GM12878 (cell line): ENCODE data around the gene MMP27. TPM values are rescaled to one million over a fixed set of nuclear protein-coding genes. Genes with fewer than 3 reads are reported as not detected.
"Not testable (repeated sequence)": the region's sequence is repeated elsewhere in the genome, so short reads cannot be mapped to it uniquely, and the experiment has no call there.

ENCODE experiments used
- ATAC-seq: fragments of 200-7000 bp; cut with Tn5 transposase; 3 replicates; pipeline ENCODE4 v1.9.1; 2020; ENCODE audit warnings: mild to moderate bottlenecking, moderate library complexity
- BruUV-seq: library from RNA; stranded (reverse); fragments of 400-500 nt; replicated peaks from 2 replicates; lab custom pipeline; 2021; lab: Mats Ljungman, UMichigan
- CTCF ChIA-PET: fragments of 300-600 bp; sonication (Branson Sonifier 250); formaldehyde crosslinking; extraction: SDS; loops from one replicate; lab custom pipeline; 2021; ENCODE audit warnings: inconsistent platforms; lab: Yijun Ruan, JAX
- POLR2A ChIA-PET: fragments of 350-600 bp; formaldehyde crosslinking; extraction: SDS; loops from one replicate; lab custom pipeline; 2021; ENCODE audit warnings: inconsistent platforms; lab: Charles Lee
- RAD21 ChIA-PET: fragments of 300-600 bp; sonication (Branson Sonifier 250); formaldehyde crosslinking; loops from one replicate; lab custom pipeline; 2023; ENCODE audit warnings: antibody characterized with exemption; ENCODE audit not compliant: unreplicated experiment; lab: Charles Lee
- SMC1A ChIA-PET: fragments of 300-600 bp; sonication (Branson Sonifier 250); formaldehyde crosslinking; loops from one replicate; lab custom pipeline; 2023; ENCODE audit not compliant: unreplicated experiment, uncharacterized antibody; lab: Charles Lee
- DNase-seq: peaks from one replicate; pipeline ENCODE4 v3.0.0-alpha.2; 2011; ENCODE audit warnings: low read depth, low spot score
- FAIRE-seq: peaks from 3 replicates; lab custom pipeline; 2011; peaks lifted over from hg19 to GRCh38; lab: Jason Lieb, UNC
- H2AFZ ChIP-seq: 2 replicates; pipeline ENCODE4 v1.6.0; 2011; ENCODE audit warnings: low read depth, low read length, control low read depth; ENCODE audit not compliant: control insufficient read depth
- H3K27ac ChIP-seq: 2 replicates; pipeline ENCODE4 v1.5.1; 2011; ENCODE audit warnings: control low read depth; ENCODE audit not compliant: control insufficient read depth, insufficient read depth
- H3K27me3 ChIP-seq, 2 experiments: replicated peaks in 1 of 2; 2 replicates each; pipeline versions ENCODE4 v1.6.0 to v1.6.1; 2011; ENCODE audit warnings: low read length in 1 of 2; ENCODE audit not compliant: control insufficient read depth in 2 of 2, insufficient read depth in 2 of 2
- H3K36me3 ChIP-seq, 2 experiments: 2 replicates each; pipeline ENCODE4 v1.5.1; 2011; ENCODE audit warnings: low read length in 1 of 2; ENCODE audit not compliant: control insufficient read depth in 2 of 2, insufficient read depth in 2 of 2
- H3K4me1 ChIP-seq: 2 replicates; pipeline ENCODE4 v1.6.1; 2011; ENCODE audit warnings: mild to moderate bottlenecking, low read length, moderate library complexity, mixed read lengths; ENCODE audit not compliant: control insufficient read depth, insufficient read depth
- H3K4me2 ChIP-seq: 2 replicates; pipeline ENCODE4 v1.6.0; 2011; ENCODE audit warnings: control low read depth; ENCODE audit not compliant: control insufficient read depth, insufficient read depth
- H3K4me3 ChIP-seq: fragments of 200-600 bp; sonication (generic); 2 replicates; pipeline ENCODE4 v1.5.1; 2016
- H3K79me2 ChIP-seq: 2 replicates; pipeline ENCODE4 v1.6.0; 2011; ENCODE audit warnings: low read length; ENCODE audit not compliant: control insufficient read depth, insufficient read depth
- H3K9ac ChIP-seq: 2 replicates; pipeline ENCODE4 v1.8.0; 2011; ENCODE audit warnings: low read length, control low read depth, mixed read lengths; ENCODE audit not compliant: control insufficient read depth, insufficient read depth
- H3K9me3 ChIP-seq: replicated peaks from 3 replicates; pipeline ENCODE4 v1.5.1; 2011; ENCODE audit warnings: mild to moderate bottlenecking, low read length; ENCODE audit not compliant: control insufficient read depth, insufficient read depth
- H4K20me1 ChIP-seq: 2 replicates; pipeline ENCODE4 v1.6.0; 2011; ENCODE audit not compliant: control insufficient read depth, insufficient read depth
- CBFB ChIP-seq: IDR thresholded peaks from 2 replicates; pipeline ENCODE4 v1.6.1; 2016; ENCODE audit warnings: antibody characterized with exemption, low read depth
- CEBPB ChIP-seq, 2 experiments: fragments of 150-350 bp in 1 of 2; IDR thresholded peaks; 2 replicates each; pipeline ENCODE4 v1.6.1; 2012 to 2014; ENCODE audit warnings: low read depth in 2 of 2, low read length in 2 of 2, borderline replicate concordance in 1 of 2, inconsistent platforms in 1 of 2
- NFYA ChIP-seq: IDR thresholded peaks from 2 replicates; pipeline ENCODE4 v1.6.1; 2011; ENCODE audit warnings: low read depth, mild to moderate bottlenecking, low read length, improper control_type of control experiment, borderline replicate concordance
- PML ChIP-seq: IDR thresholded peaks from 2 replicates; pipeline ENCODE4 v1.6.1; 2012; ENCODE audit warnings: low read length, inconsistent platforms
- POLR2AphosphoS5 ChIP-seq: IDR thresholded peaks from 2 replicates; pipeline ENCODE4 v1.6.1; 2011; ENCODE audit warnings: mild to moderate bottlenecking, low read length, inconsistent platforms
- TCF12 ChIP-seq: IDR thresholded peaks from 2 replicates; pipeline ENCODE4 v1.6.1; 2011; ENCODE audit warnings: low read depth, mild to moderate bottlenecking, low read length
- TCF7 ChIP-seq: IDR thresholded peaks from 2 replicates; pipeline ENCODE4 v1.6.1; 2014; ENCODE audit warnings: antibody characterized with exemption, borderline replicate concordance
- WGBS: methylation state at CpG from one replicate; pipeline ENCODE4 v1.1.6; 2016; ENCODE audit warnings: low lambda C conversion rate; ENCODE audit not compliant: insufficient replicate concordance, insufficient coverage; ENCODE audit errors: missing lambda C conversion rate; 5-methylcytosine and 5-hydroxymethylcytosine counted together
- in situ Hi-C: fragments of 300-500 bp; cut with MboI; formaldehyde crosslinking; loops from 9 replicates; pipeline ENCODE4 v1.14.3; 2018; ENCODE audit warnings: mixed read lengths
- intact Hi-C: fragments of 100-400 bp; cut with micrococcal nuclease; formaldehyde crosslinking; loops from one replicate; pipeline ENCODE4 v1.14.2; 2022; ENCODE audit not compliant: unreplicated experiment
- polyA plus RNA-seq, 11 experiments: library from polyadenylated mRNA; depleted of rRNA in 4 of 11; unstranded in 6 of 11; stranded (reverse) in 5 of 11; fragments of >200 nt; fragmentation: Nextera tagmentation in 4 of 11; fragmentation: Illumina TruSeq in 1 of 11; extraction: Ambion mirVana in 4 of 11; extraction: Trizol in 1 of 11; gene quantifications; 1 replicate in 1 of 11; 2 replicates in 10 of 11; pipeline versions ENCODE4 v1.2.1 to v1.2.3, GENCODE V29; 2011 to 2016; ENCODE audit warnings: inconsistent platforms in 2 of 11, missing spikeins in 2 of 11, low read depth in 1 of 11
- total RNA-seq, 4 experiments: library from RNA; depleted of rRNA in 3 of 4; stranded (reverse); fragments of >200 nt in 3 of 4; fragmentation: Illumina TruSeq in 1 of 4; extraction: Trizol in 1 of 4; gene quantifications; 2 replicates each; pipeline versions ENCODE4 v1.2.1 to v1.2.3, GENCODE V29; 2013 to 2021

Gene MMP27
- total and polyA plus RNA-seq, 10 of the 15 experiments (the other 5 are each of a cell fraction or from before 2014, with no cell fraction given) = not detected

DNA sequence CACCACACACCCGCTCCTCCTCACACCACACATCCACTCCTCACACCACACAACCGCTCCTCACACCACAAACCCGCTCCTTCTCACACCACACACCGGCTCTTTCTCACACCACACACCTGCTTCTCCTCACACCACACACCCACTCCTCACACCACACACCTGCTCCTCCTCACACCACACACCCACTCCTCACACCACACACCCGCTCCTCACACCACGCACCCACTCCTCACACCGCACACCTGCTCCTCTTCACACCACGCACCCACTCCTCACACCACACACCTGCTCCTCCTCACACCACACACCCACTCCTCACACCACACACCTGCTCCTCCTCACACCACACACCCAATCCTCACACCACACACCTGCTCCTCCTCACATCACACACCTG, 25.4 kb upstream of the MMP27 start:
- H3K4me3 ChIP-seq, H3K27ac ChIP-seq, H2AFZ ChIP-seq, RAD21 ChIA-PET, H3K4me1 ChIP-seq, DNase-seq, ATAC-seq, intact Hi-C loops, H3K9ac ChIP-seq, H4K20me1 ChIP-seq, POLR2A ChIA-PET, H3K9me3 ChIP-seq, H3K27me3 ChIP-seq, H3K4me2 ChIP-seq, BruUV-seq, H3K79me2 ChIP-seq, H3K36me3 ChIP-seq, SMC1A ChIA-PET: not testable (repeated sequence)
- FAIRE-seq = peak; percentile 84
- TF ChIP-seq TCF12 = peak; percentile 41; the same call in 1 of the 2 replicates
- WGBS = 39% methylated on average over 5 of the region's 8 CpGs
- in situ Hi-C loops = loop anchor here (10.0 kb wide), 1 partner anchor 214 kb away; no protein-coding TSS in a partner anchor
- CTCF ChIA-PET = interaction anchor here (1.8 kb wide), 1 partner anchor 210 kb away, joined by 5 read pairs; no protein-coding TSS in a partner anchor

DNA sequence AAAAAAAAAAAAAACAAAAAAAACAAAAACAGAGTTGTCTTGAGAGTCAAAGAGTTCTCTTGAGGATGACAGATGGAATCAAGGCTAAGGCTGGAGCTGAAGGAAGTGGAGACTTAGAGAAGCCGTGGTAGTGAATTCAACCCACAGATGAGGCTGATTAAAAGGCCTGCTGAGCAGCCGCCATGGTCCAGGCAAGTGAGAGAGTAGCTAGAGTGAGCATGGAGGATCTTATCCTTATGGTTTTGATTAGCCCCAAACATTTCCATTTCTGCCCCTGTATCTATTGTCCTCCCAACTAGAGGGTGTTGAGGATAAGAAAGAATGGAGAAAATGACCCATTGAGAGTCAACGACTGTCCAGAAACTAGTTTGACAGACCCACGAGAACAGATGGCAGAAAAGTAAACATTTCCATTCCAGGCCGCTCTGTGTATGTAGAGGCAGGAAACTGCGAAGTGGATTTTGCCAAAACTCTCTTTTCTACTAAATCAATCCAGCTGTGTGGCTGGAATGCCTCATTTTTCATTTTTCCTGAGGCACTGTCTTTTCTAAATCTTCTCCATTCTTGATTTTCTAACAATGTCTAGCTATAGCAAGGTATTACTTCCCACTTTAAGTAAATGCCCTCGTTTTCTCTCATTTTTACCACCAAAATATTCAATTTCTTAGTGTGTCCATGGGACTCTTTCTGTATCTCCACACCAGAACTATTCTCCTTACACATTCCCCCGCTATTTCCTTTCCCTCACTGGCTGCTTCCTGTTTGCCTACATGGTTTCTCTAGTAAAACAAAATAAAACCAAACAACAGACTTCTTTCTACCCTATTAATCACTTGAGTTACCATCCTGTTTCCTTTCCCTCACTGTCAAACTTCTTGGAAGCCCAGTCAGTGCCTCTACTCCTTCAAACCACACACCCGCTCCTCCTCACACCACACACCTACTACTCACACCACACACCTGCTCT, 24.6 kb upstream of the MMP27 start:
- intact Hi-C loops = no loop called here
- 42% methylated on average over 9 of the region's 9 CpGs for WGBS
- H3K9me3 ChIP-seq = no peaks in the 10 kb centered on the region; the same call in 2 of the 3 replicates

More for the DNA sequence above, 24.6 kb upstream of the MMP27 start:
- BruUV-seq = no TSS peak
- no peaks in the 10 kb centered on the region for H3K36me3 ChIP-seq
- no peaks in the 10 kb centered on the region; a peak in 1 of 4 replicates for H3K27me3 ChIP-seq
- H3K79me2 ChIP-seq = no peaks in the 10 kb centered on the region
- no peak overlapping the region for H3K27ac ChIP-seq
- no peak overlapping the region for H3K4me3 ChIP-seq
- SMC1A ChIA-PET = no interaction called here
- H2AFZ ChIP-seq = no peak overlapping the region
- H3K9ac ChIP-seq = no peak overlapping the region
- ATAC-seq = no peak
- H3K4me2 ChIP-seq = no peak overlapping the region
- in situ Hi-C loops = loop anchor here (10.0 kb wide), 1 partner anchor 215 kb away; no protein-coding TSS in a partner anchor
- POLR2A ChIA-PET = no interaction called here
- CTCF ChIA-PET = no interaction called here
- no peaks in the 10 kb centered on the region for H3K4me1 ChIP-seq
- FAIRE-seq = no peak
- no peak for DNase-seq
- no peak for TF ChIP-seq POLR2AphosphoS5
- no peak for TF ChIP-seq NFYA
- no peak for TF ChIP-seq CBFB
- TF ChIP-seq TCF7 = no peak
- no peak for TF ChIP-seq PML
- no peak for TF ChIP-seq CEBPB (IDR thresholded peaks at IDR 0.05; ENCODE audit: borderline replicate concordance in 1 of 2, low read depth in 2 of 2, low read length in 2 of 2)
- no peaks in the 10 kb centered on the region for H4K20me1 ChIP-seq
- RAD21 ChIA-PET = interaction anchor here (0.6 kb wide), 1 partner anchor 570 kb away, joined by 3 read pairs; no protein-coding TSS in a partner anchor
